H9 (cell line): ENCODE measurements around the gene SALL3. TPM values are rescaled to one million over a fixed set of nuclear protein-coding genes. Genes with fewer than 3 reads are reported as not detected.

Source experiments
- DNase-seq: peaks from one replicate; pipeline ENCODE4 v3.0.0-alpha.2; 2017
- H2AFZ ChIP-seq: one replicate; pipeline ENCODE4 v1.6.1; 2013; ENCODE audit warnings: mild to moderate bottlenecking, low read length, control low read depth, moderate library complexity
- H2AK5ac ChIP-seq: 2 replicates; pipeline ENCODE4 v1.6.1; 2013; ENCODE audit warnings: low read length, control low read depth, mixed read lengths; ENCODE audit not compliant: insufficient read length
- H2BK120ac ChIP-seq: one replicate; pipeline ENCODE4 v1.6.1; 2013; ENCODE audit warnings: low read depth, mild to moderate bottlenecking, low read length, control low read depth, inconsistent platforms; ENCODE audit not compliant: poor library complexity, severe bottlenecking
- H2BK12ac ChIP-seq: 2 replicates; pipeline ENCODE4 v1.6.1; 2013; ENCODE audit warnings: low read length, control low read depth, mixed read lengths, low read depth; ENCODE audit not compliant: insufficient read length
- H2BK15ac ChIP-seq: 2 replicates; pipeline ENCODE4 v1.6.1; 2013; ENCODE audit warnings: low read depth, low read length, control low read depth
- H2BK20ac ChIP-seq: one replicate; pipeline ENCODE4 v1.6.1; 2013; ENCODE audit warnings: low read depth, mild to moderate bottlenecking, low read length, control low read depth, inconsistent platforms; ENCODE audit not compliant: poor library complexity, severe bottlenecking
- H2BK5ac ChIP-seq: 2 replicates; pipeline ENCODE4 v1.6.1; 2013; ENCODE audit warnings: low read length, control low read depth, mixed read lengths; ENCODE audit not compliant: insufficient read length
- H3K14ac ChIP-seq: 2 replicates; pipeline ENCODE4 v1.6.1; 2013; ENCODE audit warnings: low read length, control low read depth; ENCODE audit not compliant: insufficient read depth
- H3K18ac ChIP-seq: 2 replicates; pipeline ENCODE4 v1.6.1; 2013; ENCODE audit warnings: low read depth, mild to moderate bottlenecking, mixed read lengths, low read length, control low read depth; ENCODE audit not compliant: insufficient read length
- H3K23ac ChIP-seq: 2 replicates; pipeline ENCODE4 v1.6.1; 2013; ENCODE audit warnings: low read length, control low read depth, mixed read lengths, low read depth; ENCODE audit not compliant: insufficient read length
- H3K23me2 ChIP-seq: 2 replicates; pipeline ENCODE4 v1.6.1; 2013; ENCODE audit warnings: low read depth, mild to moderate bottlenecking, mixed read lengths, low read length, control low read depth; ENCODE audit not compliant: insufficient read length, poor library complexity, severe bottlenecking
- H3K27ac ChIP-seq: 2 replicates; pipeline ENCODE4 v1.5.1; 2013; ENCODE audit warnings: low read length, control low read depth, mixed read lengths, low read depth; ENCODE audit not compliant: insufficient read length
- H3K27me3 ChIP-seq: 2 replicates; pipeline ENCODE4 v1.6.1; 2013; ENCODE audit warnings: low read length, control low read depth, inconsistent platforms; ENCODE audit not compliant: insufficient read depth
- H3K4ac ChIP-seq: 2 replicates; pipeline ENCODE4 v1.6.1; 2013; ENCODE audit warnings: low read depth, mild to moderate bottlenecking, control low read depth, inconsistent platforms, low read length, moderate library complexity
- H3K4me1 ChIP-seq: 2 replicates; pipeline ENCODE4 v1.6.1; 2013; ENCODE audit warnings: low read length, control low read depth, inconsistent platforms; ENCODE audit not compliant: insufficient read depth
- H3K4me2 ChIP-seq: 2 replicates; pipeline ENCODE4 v1.6.1; 2013; ENCODE audit warnings: low read length, control low read depth, mixed read lengths; ENCODE audit not compliant: insufficient read length, insufficient read depth
- H3K56ac ChIP-seq: 2 replicates; pipeline ENCODE4 v1.6.1; 2013; ENCODE audit warnings: low read depth, mild to moderate bottlenecking, mixed read lengths, low read length, control low read depth; ENCODE audit not compliant: insufficient read length
- H3K79me1 ChIP-seq: 2 replicates; pipeline ENCODE4 v1.6.1; 2013; ENCODE audit warnings: low read depth, mild to moderate bottlenecking, moderate library complexity, low read length, control low read depth, inconsistent platforms; ENCODE audit not compliant: insufficient read depth, poor library complexity, severe bottlenecking
- H3K79me2 ChIP-seq: 2 replicates; pipeline ENCODE4 v1.6.1; 2013; ENCODE audit warnings: low read length, control low read depth, inconsistent platforms; ENCODE audit not compliant: insufficient read depth
- H3K9ac ChIP-seq: 2 replicates; pipeline ENCODE4 v1.6.1; 2013; ENCODE audit warnings: low read length, control low read depth, mixed read lengths; ENCODE audit not compliant: insufficient read length; ENCODE audit errors: extremely low read depth
- H3K9me3 ChIP-seq: one replicate; pipeline ENCODE4 v1.6.1; 2013; ENCODE audit warnings: low read depth, low read length, inconsistent platforms; ENCODE audit not compliant: control insufficient read depth
- H3T11ph ChIP-seq: one replicate; pipeline ENCODE4 v1.6.1; 2013; ENCODE audit warnings: mild to moderate bottlenecking, low read length, control low read depth, inconsistent platforms
- H4K20me1 ChIP-seq: one replicate; pipeline ENCODE4 v1.6.1; 2013; ENCODE audit not compliant: control insufficient read depth, insufficient read length, insufficient read depth
- H4K5ac ChIP-seq: 2 replicates; pipeline ENCODE4 v1.6.1; 2013; ENCODE audit warnings: low read depth, mild to moderate bottlenecking, mixed read lengths, low read length, control low read depth; ENCODE audit not compliant: insufficient read length
- H4K8ac ChIP-seq: replicated peaks from 2 replicates; pipeline ENCODE4 v1.6.1; 2013; ENCODE audit warnings: low read length, control low read depth, mixed read lengths, low read depth; ENCODE audit not compliant: insufficient read length
- H4K91ac ChIP-seq: 2 replicates; pipeline ENCODE4 v1.6.1; 2013; ENCODE audit warnings: low read depth, mild to moderate bottlenecking, moderate library complexity, mixed read lengths, low read length, control low read depth; ENCODE audit not compliant: insufficient read length
- H3K27ac Mint-ChIP-seq, 3 experiments: 2 replicates in 2 of 3; 3 replicates in 1 of 3; pipeline ENCODE4 v1.8.0; 2020 to 2021; ENCODE audit warnings: mixed read lengths in 3 of 3, mild to moderate bottlenecking in 1 of 3, moderate library complexity in 1 of 3
- H3K27me3 Mint-ChIP-seq: 2 replicates; pipeline ENCODE4 v1.8.0; 2021; ENCODE audit warnings: low read depth, mild to moderate bottlenecking, moderate library complexity, mixed read lengths
- H3K36me3 Mint-ChIP-seq, 3 experiments: 2 replicates in 2 of 3; 3 replicates in 1 of 3; pipeline ENCODE4 v1.8.0; 2020 to 2021; ENCODE audit warnings: low read depth in 3 of 3, mixed read lengths in 3 of 3; ENCODE audit not compliant: insufficient read depth in 1 of 3
- H3K4me1 Mint-ChIP-seq, 2 experiments: 2 replicates each; pipeline ENCODE4 v1.8.0; 2020; ENCODE audit warnings: mixed read lengths in 2 of 2
- H3K4me3 Mint-ChIP-seq, 2 experiments: 2 replicates in 1 of 2; 3 replicates in 1 of 2; pipeline ENCODE4 v1.8.0; 2020 to 2021; ENCODE audit warnings: mild to moderate bottlenecking in 2 of 2, mixed read lengths in 2 of 2, moderate library complexity in 1 of 2
- H3K9me3 Mint-ChIP-seq, 2 experiments: 2 replicates in 1 of 2; 3 replicates in 1 of 2; pipeline ENCODE4 v1.8.0; 2020; ENCODE audit warnings: mild to moderate bottlenecking in 2 of 2, mixed read lengths in 2 of 2, moderate library complexity in 1 of 2
- WGBS: extraction: QIAGEN DNeasy Blood & Tissue Kit; methylation state at CpG from one replicate; pipeline ENCODE4 v1.1.7; 2013; ENCODE audit warnings: missing lambda C conversion rate, low lambda C conversion rate, mixed read lengths; ENCODE audit not compliant: insufficient read length; ENCODE audit errors: extremely low coverage; 5-methylcytosine and 5-hydroxymethylcytosine counted together
- total RNA-seq: library from RNA; stranded (reverse); gene quantifications from 2 replicates; pipeline ENCODE4 v1.2.1, GENCODE V29; 2021
- TF ChIP-seq, protein P1 (sequence below): fragments of 200-600 bp; sonication (generic); conservative IDR thresholded peaks from 3 replicates; pipeline ENCODE4 v1.8.0; 2021; ENCODE audit warnings: antibody characterized with exemption, mild to moderate bottlenecking

The SALL3 gene
- total RNA-seq, 1 experiment from 2014 or later: 52.4 TPM

DNA sequence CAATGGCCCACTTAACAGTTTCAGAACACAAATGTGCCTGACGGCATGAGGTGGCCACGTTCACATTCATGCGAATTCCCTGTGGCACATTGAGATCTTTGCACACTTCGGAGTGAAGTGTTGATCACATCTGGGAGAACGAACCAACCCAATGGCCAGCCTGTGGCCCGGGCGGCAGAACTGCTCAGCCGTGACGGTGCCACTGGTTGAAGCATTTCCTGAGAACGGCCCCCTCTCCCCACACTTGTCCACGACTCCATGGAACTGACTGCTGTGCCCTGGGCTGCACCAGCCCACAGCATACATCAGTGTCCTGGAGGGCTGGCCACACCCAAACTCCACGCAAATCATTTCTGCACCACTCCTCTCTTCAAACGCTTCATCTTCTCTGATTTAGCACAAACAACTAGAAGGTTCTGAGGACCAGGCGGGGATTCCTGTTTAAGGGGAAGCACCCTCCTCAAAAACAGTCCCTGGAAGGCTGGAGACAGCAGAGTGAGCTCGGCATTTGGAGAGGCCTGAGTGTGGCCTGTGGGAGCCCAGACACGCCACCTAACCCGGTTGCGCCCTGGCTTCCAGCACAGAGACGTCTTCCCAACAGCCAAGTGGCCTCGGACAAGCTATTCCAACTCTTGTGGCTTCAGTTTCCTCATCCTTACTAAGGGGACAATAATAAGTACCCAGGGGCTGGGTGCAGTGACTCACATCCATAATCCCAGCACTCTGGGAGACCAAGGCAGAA is 9.9 kb upstream of the SALL3 start:
- Histone ChIP-seq H2BK15ac (no peak overlapping the region), H3K4ac (no peak overlapping the region), H3K79me2 (no peaks in the 10 kb centered on the region), H4K20me1 (no peaks in the 10 kb centered on the region), H2BK120ac (no peak overlapping the region), H3K9me3 (no peaks in the 10 kb centered on the region), H3K27me3 (peaks cover 33% of the 10 kb centered on the region), H2AK5ac (no peak overlapping the region), H3K4me1 (no peaks in the 10 kb centered on the region), H4K8ac (no peak overlapping the region), H2BK12ac (no peak overlapping the region), H2BK20ac (no peak overlapping the region), H3K18ac (no peak overlapping the region), H3K79me1 (no peaks in the 10 kb centered on the region), H3K9ac (no peak overlapping the region), H3T11ph (no peak overlapping the region), H3K23me2 (peaks cover 7% of the 10 kb centered on the region), H2BK5ac (no peak overlapping the region), H4K91ac (no peak overlapping the region), H3K27ac (no peak overlapping the region), H2AFZ (no peak overlapping the region), H3K23ac (no peak overlapping the region), H3K4me2 (no peak overlapping the region), H3K14ac (no peak overlapping the region; the same call in 1 of the 2 replicates), H3K56ac (no peak overlapping the region), H4K5ac (no peak overlapping the region)
- Mint-ChIP-seq H3K27me3 (peaks cover 72% of the 10 kb centered on the region), H3K36me3 (no peaks in the 10 kb centered on the region; a peak in 1 of 7 replicates), H3K27ac (no peak overlapping the region), H3K9me3 (peaks cover 0 to 4% of the 10 kb centered on the region in 2 experiments; a peak in 2 of 5 replicates), H3K4me3 (no peak overlapping the region), H3K4me1 (peaks cover 6 to 11% of the 10 kb centered on the region in 2 experiments)
- TF ChIP-seq, protein P1, sequence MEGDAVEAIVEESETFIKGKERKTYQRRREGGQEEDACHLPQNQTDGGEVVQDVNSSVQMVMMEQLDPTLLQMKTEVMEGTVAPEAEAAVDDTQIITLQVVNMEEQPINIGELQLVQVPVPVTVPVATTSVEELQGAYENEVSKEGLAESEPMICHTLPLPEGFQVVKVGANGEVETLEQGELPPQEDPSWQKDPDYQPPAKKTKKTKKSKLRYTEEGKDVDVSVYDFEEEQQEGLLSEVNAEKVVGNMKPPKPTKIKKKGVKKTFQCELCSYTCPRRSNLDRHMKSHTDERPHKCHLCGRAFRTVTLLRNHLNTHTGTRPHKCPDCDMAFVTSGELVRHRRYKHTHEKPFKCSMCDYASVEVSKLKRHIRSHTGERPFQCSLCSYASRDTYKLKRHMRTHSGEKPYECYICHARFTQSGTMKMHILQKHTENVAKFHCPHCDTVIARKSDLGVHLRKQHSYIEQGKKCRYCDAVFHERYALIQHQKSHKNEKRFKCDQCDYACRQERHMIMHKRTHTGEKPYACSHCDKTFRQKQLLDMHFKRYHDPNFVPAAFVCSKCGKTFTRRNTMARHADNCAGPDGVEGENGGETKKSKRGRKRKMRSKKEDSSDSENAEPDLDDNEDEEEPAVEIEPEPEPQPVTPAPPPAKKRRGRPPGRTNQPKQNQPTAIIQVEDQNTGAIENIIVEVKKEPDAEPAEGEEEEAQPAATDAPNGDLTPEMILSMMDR: no peak
- WGBS: no CpG with 5 or more reads among the region's 20 CpGs
- DNase-seq: peak; percentile 8
